Thyroid gland (tissue), 4 donors: ENCODE measurements around the gene ZNF207. TPM values are rescaled to one million over a fixed set of nuclear protein-coding genes. Genes with fewer than 3 reads are reported as not detected.

Source experiments
- DNase-seq, 2 donors: peaks; one replicate each; pipeline ENCODE4 v3.0.0-alpha.2; 2019
- H3K27ac ChIP-seq, 3 donors: fragments of 200-600 bp; sonication (generic); 1 replicate in 2 of 3; 2 replicates in 1 of 3; pipeline ENCODE4 v1.5.1; 2016 to 2019; ENCODE audit warnings: mild to moderate bottlenecking in 1 of 3, moderate library complexity in 1 of 3
- H3K27me3 ChIP-seq: fragments of 200-600 bp; sonication (generic); one replicate; pipeline ENCODE4 v1.5.1; 2019
- H3K36me3 ChIP-seq, 2 donors: fragments of 200-600 bp; sonication (generic); one replicate each; pipeline ENCODE4 v1.5.1; 2016 to 2019
- H3K4me1 ChIP-seq, 2 donors: fragments of 200-600 bp; sonication (generic); one replicate each; pipeline ENCODE4 v1.5.1; 2017 to 2019
- H3K4me3 ChIP-seq, 3 donors: fragments of 200-600 bp; sonication (generic); replicated peaks in 1 of 3; 1 replicate in 2 of 3; 2 replicates in 1 of 3; pipeline ENCODE4 v1.5.1; 2016; ENCODE audit warnings: mild to moderate bottlenecking in 1 of 3
- H3K9me3 ChIP-seq: fragments of 200-600 bp; sonication (generic); one replicate; pipeline ENCODE4 v1.5.1; 2017
- POLR2A ChIP-seq, 2 donors: fragments of 450-650 bp; IDR thresholded peaks; one replicate each; pipeline ENCODE4 v1.6.1; 2017; ENCODE audit warnings: antibody characterized with exemption in 2 of 2, mild to moderate bottlenecking in 2 of 2, moderate library complexity in 1 of 2
- WGBS, 2 donors: methylation state at CpG; one replicate each; pipeline ENCODE4 v1.1.5; 2017; 5-methylcytosine and 5-hydroxymethylcytosine counted together
- intact Hi-C: fragments of 100-400 bp; cut with DNase I; formaldehyde crosslinking; loops from one replicate; pipeline ENCODE4 v1.15.1; 2023
- total RNA-seq, 4 donors: library from RNA; depleted of rRNA; stranded (reverse); fragments of >200 nt; gene quantifications; one replicate each; pipeline ENCODE4 v1.2.3, GENCODE V29; 2016
- TF ChIP-seq, protein P1 (sequence below), 6 experiments: fragments of 200-600 bp in 3 of 6; fragments of 450-650 bp in 3 of 6; sonication (generic) in 3 of 6; IDR thresholded peaks; one replicate each; pipeline ENCODE4 v1.5.1; 2016 to 2019; ENCODE audit warnings: antibody characterized with exemption in 6 of 6, mild to moderate bottlenecking in 2 of 6, inconsistent platforms in 1 of 6, moderate library complexity in 1 of 6

The ZNF207 gene
- total RNA-seq, 4 donors from 2014 or later = 155 to 218 (median 194) TPM

DNA sequence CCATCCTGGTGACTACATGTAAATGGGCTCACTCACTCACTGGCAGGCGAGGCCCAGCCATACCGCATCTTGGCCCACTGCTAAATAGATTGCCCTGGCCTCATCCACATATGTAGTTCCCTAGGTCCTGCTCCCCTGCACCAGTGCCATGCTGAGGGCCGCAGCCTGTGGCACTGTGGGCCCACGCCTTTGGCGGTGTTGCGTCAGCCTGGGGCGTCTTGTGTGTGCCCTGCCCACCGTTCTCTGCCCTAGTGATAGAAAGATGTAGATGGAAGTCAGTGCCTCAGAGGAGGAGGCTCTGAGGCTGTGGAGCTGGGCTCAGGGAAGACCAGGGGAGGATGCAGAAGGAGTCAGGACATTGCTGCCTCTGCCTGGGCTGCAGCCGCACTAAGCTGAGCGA, 26.9 kb upstream of the ZNF207 start:
- 95 to 98% methylated on average over 7 to 8 of the region's 10 CpGs for WGBS, 2 donors
- Histone ChIP-seq H3K27ac (no peak overlapping the region), H3K27me3 (no peaks in the 10 kb centered on the region), H3K4me1 (peaks cover 4 to 9% of the 10 kb centered on the region in 2 donors), H3K4me3 (no peak overlapping the region), H3K36me3 (no peaks in the 10 kb centered on the region), H3K9me3 (no peaks in the 10 kb centered on the region)
- intact Hi-C loops = no loop called here
- TF ChIP-seq, protein P1, sequence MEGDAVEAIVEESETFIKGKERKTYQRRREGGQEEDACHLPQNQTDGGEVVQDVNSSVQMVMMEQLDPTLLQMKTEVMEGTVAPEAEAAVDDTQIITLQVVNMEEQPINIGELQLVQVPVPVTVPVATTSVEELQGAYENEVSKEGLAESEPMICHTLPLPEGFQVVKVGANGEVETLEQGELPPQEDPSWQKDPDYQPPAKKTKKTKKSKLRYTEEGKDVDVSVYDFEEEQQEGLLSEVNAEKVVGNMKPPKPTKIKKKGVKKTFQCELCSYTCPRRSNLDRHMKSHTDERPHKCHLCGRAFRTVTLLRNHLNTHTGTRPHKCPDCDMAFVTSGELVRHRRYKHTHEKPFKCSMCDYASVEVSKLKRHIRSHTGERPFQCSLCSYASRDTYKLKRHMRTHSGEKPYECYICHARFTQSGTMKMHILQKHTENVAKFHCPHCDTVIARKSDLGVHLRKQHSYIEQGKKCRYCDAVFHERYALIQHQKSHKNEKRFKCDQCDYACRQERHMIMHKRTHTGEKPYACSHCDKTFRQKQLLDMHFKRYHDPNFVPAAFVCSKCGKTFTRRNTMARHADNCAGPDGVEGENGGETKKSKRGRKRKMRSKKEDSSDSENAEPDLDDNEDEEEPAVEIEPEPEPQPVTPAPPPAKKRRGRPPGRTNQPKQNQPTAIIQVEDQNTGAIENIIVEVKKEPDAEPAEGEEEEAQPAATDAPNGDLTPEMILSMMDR (IDR thresholded peaks at IDR 0.05) = no peak
- TF ChIP-seq POLR2A (IDR thresholded peaks at IDR 0.05) = no peak
- DNase-seq = no peak

DNA sequence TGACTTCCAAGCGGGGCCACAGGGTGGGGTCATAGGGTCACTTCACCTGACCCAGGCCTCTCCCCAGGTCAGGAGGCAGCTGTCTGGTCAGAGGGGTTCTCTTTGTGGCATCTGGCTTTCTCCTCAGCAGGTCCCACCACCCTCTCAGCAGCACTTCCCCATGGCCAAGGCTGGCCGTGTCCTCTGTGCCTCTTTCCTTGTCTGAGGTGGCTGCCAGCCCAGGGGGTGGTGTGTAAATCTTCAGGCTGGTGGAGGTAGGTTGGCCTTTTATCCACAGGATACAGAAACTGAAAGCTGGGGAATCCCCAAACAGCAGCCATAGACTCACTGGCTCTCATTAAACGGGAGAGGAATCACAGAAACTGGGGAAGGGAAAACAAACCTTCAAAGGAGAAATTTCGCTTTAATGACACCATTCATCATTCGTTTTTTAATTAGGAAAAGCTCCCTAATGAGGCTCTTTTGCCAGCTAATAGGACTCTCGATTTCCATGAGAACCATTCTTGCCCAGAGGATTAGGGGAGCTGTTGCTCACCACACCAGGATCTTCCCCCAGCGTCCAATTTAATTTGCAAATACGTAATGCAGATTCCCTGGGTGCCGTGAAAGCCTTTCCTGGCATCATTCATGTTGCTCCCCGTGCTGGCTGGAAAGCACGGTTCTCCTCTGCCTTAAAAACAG, 26.0 kb upstream of the ZNF207 start:
- peak in 1 of 2 donors; percentile 37 for DNase-seq

DNA sequence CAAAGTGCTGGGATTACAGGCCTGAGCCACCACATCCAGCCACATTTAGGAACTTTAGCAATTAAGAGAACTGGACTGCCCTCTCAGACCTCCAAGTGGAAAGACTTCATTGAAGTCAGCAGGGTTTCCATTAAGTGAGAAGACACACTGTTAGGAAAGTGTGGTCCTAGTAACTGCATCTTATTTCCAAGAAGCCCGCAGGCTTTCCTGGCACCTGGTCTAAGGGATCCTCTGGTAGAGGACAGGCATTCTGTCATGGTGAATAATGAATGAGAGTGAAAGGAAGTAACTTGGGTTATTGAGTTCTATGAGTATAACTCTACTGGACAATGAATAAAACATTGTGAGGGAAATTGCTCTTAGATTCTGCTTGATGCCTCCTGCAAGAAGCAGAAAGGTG, 22.0 kb upstream of the ZNF207 start:
- no peak for DNase-seq
- Histone ChIP-seq H3K9me3 (no peaks in the 10 kb centered on the region), H3K27me3 (no peaks in the 10 kb centered on the region), H3K4me1 (peaks cover 4 to 9% of the 10 kb centered on the region in 2 donors), H3K36me3 (peaks cover 0 to 2% of the 10 kb centered on the region in 2 donors), H3K27ac (no peak overlapping the region), H3K4me3 (no peak overlapping the region)
- TF ChIP-seq, protein P1 (IDR thresholded peaks at IDR 0.05) = no peak
- no peak for TF ChIP-seq POLR2A (IDR thresholded peaks at IDR 0.05)
- intact Hi-C loops = no loop called here
- WGBS, 2 donors = 97 to 100% methylated on average over 1 of the region's 1 CpG

More for the DNA sequence above, 26.0 kb upstream of the ZNF207 start:
- Histone ChIP-seq H3K4me3 (peak overlapping the region in 1 of 3 donors; percentile 2), H3K27ac (no peak overlapping the region), H3K27me3 (no peaks in the 10 kb centered on the region), H3K4me1 (peaks cover 4 to 9% of the 10 kb centered on the region in 2 donors), H3K9me3 (no peaks in the 10 kb centered on the region), H3K36me3 (no peaks in the 10 kb centered on the region)
- 33 to 40% methylated on average over 11 of the region's 11 CpGs for WGBS, 2 donors
- intact Hi-C loops = no loop called here
- TF ChIP-seq, protein P1 (IDR thresholded peaks at IDR 0.05) = no peak
- no peak for TF ChIP-seq POLR2A (IDR thresholded peaks at IDR 0.05)

DNA sequence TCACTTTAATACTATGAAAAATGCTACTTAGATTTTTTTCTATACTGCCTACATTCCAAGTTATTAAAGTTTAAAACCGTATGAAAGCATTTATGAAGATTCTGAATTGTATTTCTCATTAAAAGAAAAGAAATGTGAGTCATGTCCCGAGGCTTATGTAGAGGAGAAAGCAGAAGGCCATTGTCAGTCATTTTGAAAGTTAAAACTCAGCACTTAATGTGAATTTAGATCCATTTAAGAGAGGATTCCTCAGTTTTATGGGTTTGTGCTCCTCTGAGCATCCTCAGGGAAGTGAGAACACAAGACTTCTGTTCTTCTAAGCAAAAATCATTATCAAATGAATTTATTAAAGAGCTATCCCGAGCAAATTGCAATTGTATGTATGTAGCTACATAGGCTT, 19.8 kb upstream of the ZNF207 start:
- intact Hi-C loops = no loop called here
- Histone ChIP-seq H3K27me3 (no peaks in the 10 kb centered on the region), H3K27ac (no peak overlapping the region), H3K9me3 (no peaks in the 10 kb centered on the region), H3K4me3 (no peak overlapping the region), H3K36me3 (peaks cover 5 to 9% of the 10 kb centered on the region in 2 donors), H3K4me1 (no peaks in the 10 kb centered on the region)
- no peak for DNase-seq
- WGBS, 2 donors = 84 to 87% methylated on average over 3 of the region's 3 CpGs
- no peak for TF ChIP-seq POLR2A (IDR thresholded peaks at IDR 0.05)
- TF ChIP-seq, protein P1 (IDR thresholded peaks at IDR 0.05) = no peak

DNA sequence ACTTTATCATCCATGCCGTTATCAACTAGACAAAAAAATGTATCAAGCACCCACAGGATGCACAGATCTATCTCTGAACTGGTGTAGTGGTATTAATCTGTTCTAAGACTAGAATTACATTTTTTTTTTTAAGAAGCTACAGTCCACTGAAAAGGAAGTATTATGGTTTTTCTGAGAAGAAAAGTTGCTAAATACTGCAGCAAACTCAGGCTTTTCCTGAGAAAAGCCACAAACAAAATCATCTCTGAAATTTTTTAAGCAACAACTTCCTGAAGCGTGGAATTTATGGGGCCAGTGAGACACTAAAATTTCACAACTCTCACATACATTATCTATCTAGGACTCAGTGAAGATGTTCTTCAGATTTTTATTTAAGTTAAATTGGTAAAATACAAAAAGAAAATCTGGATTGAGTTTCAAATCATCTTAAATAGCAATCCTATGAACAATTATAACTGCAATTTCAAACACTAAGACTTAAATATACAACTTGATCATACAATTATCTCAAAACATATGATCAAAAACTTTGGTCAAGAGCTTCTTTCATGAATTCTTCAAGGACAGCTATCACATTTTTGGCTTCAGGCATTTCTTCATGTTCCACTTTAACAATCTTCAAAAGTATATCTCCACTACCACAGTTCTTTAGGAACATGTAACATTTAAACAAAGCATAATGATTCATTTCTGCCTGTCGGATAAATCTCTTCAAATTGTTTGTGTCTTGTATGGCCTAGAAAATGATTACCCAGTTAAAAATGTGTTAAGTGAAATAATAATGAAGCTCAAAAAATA, 18.5 kb upstream of the ZNF207 start:
- Histone ChIP-seq H3K27ac (no peak overlapping the region), H3K9me3 (no peaks in the 10 kb centered on the region), H3K4me1 (no peaks in the 10 kb centered on the region), H3K36me3 (peaks cover 5 to 9% of the 10 kb centered on the region in 2 donors), H3K4me3 (no peak overlapping the region), H3K27me3 (no peaks in the 10 kb centered on the region)
- TF ChIP-seq POLR2A (IDR thresholded peaks at IDR 0.05) = no peak
- TF ChIP-seq, protein P1 (IDR thresholded peaks at IDR 0.05) = no peak
- no peak for DNase-seq
- intact Hi-C loops = no loop called here
- WGBS, 2 donors = 88 to 95% methylated on average over 3 of the region's 3 CpGs
